Measurements from ENCODE around the gene MAGI1. TPM values are rescaled to one million over a fixed set of nuclear protein-coding genes. Genes with fewer than 3 reads are reported as not detected.

Gene MAGI1
- total RNA-seq, 1 donor: 13.0 TPM

DNA sequence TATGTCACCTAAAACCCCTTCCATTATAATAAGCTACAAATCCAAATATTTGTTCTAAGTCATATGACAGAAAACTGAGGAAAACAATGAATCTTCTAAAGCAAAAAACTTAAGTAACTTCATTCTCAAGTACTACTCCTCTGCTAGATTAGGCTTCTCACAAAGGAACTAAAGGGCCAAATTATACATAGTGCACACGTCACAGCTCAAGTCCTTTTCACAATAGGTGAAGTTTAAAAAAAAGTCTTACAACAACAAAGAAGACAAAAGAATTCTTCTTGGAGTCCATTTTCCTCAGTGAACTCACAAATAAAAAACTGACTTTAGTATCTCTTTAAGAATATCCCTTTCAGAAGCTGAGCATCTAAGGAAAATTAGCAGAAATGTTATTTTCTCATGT lies 479.9 kb downstream of the MAGI1 start:
- H3K4me3 ChIP-seq (ENCODE audit: low read depth, low read length): no peak overlapping the region
- TF ChIP-seq, protein P1, sequence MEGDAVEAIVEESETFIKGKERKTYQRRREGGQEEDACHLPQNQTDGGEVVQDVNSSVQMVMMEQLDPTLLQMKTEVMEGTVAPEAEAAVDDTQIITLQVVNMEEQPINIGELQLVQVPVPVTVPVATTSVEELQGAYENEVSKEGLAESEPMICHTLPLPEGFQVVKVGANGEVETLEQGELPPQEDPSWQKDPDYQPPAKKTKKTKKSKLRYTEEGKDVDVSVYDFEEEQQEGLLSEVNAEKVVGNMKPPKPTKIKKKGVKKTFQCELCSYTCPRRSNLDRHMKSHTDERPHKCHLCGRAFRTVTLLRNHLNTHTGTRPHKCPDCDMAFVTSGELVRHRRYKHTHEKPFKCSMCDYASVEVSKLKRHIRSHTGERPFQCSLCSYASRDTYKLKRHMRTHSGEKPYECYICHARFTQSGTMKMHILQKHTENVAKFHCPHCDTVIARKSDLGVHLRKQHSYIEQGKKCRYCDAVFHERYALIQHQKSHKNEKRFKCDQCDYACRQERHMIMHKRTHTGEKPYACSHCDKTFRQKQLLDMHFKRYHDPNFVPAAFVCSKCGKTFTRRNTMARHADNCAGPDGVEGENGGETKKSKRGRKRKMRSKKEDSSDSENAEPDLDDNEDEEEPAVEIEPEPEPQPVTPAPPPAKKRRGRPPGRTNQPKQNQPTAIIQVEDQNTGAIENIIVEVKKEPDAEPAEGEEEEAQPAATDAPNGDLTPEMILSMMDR (IDR thresholded peaks at IDR 0.05; ENCODE audit: insufficient read depth, low read length): no peak
- DNase-seq (ENCODE audit: low read depth): no peak

DNA sequence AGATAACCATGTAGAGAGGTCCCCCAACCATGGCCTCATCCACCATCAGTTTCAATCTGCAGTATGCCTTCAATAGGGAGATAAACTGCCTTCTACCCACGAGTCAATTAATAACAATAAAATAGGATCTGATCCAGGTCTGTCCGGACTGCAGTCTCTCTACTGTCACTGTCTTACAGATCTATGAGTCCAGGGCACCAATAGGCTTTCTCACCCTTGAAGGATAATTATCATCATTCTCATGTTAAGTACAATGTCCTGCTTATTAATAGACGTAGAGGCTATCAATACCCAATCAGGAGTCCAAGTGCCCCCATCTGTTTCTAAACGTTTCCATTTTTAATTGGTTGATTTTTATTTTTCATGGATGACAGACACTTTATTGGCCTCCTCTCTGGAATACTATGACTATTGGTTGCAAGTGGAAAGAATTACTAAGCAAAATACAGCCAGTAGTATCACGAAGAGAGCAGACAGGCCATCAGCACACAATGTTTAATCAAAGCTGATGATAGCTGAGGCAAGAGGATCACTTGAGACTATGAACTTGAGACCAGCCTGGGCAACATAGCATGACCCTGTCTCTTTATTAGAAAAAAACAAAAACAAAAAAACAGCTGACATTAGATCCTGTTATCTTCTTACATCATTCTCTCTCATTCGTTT lies 480.7 kb downstream of the MAGI1 start:
- no peak overlapping the region for H3K4me3 ChIP-seq (ENCODE audit: low read depth, low read length)
- no peak for DNase-seq (ENCODE audit: low read depth)
- TF ChIP-seq, protein P1 (IDR thresholded peaks at IDR 0.05; ENCODE audit: insufficient read depth, low read length): no peak

DNA sequence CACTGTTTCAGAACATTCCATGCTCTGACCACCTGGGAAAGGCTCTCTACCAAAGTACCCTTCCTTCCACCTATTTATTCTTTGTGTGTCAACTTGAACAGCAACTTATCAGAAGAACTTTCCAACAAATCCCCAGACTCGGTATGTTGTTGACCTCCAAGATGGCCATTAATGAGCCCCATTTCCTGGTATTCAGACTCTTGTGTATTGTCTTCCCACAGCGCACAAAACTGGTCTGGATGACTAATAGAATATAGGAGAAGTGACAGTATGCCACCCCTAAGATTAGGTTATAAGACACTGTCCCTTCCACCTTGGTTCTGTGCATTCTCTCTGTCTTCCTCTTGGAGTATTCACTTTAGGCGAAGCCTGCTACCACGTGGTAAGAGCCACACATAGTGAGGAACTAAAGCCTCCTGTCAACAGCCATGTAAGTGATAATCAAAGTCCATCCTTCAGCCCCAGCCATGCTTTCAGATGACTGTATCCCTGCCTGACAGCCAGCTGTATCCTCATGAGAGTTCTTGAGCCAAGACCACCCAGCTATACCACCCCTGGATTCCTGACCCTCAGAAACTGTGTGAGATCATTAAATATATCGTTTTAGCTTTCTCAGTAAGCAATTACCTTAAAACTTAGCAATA lies 481.7 kb downstream of the MAGI1 start:
- H3K4me3 ChIP-seq (ENCODE audit: low read depth, low read length): no peak overlapping the region
- TF ChIP-seq, protein P1 (IDR thresholded peaks at IDR 0.05; ENCODE audit: insufficient read depth, low read length): no peak
- no peak for DNase-seq (ENCODE audit: low read depth)

DNA sequence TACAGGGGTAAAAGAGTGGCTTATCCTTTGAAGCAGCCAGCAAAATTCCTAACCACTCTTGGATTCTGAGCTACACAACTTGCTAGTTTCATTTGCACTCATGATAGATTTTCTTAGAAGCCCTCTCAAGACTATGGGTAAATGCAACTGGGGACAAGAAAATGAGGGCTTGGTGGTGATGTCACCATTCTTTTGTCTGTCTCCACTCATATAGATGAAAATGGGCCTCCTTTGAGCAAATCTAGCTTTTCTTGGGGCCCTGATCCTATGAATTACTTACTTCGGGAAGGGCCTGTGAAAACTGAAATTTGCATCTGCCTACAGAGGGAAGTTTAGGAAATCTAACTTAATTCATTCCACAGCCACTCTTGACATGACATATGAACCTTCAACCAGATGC lies 486.3 kb downstream of the MAGI1 start:
- no peak for DNase-seq (ENCODE audit: low read depth)
- no peak overlapping the region for H3K4me3 ChIP-seq (ENCODE audit: low read depth, low read length)
- TF ChIP-seq, protein P1 (IDR thresholded peaks at IDR 0.05; ENCODE audit: insufficient read depth, low read length): no peak

DNA sequence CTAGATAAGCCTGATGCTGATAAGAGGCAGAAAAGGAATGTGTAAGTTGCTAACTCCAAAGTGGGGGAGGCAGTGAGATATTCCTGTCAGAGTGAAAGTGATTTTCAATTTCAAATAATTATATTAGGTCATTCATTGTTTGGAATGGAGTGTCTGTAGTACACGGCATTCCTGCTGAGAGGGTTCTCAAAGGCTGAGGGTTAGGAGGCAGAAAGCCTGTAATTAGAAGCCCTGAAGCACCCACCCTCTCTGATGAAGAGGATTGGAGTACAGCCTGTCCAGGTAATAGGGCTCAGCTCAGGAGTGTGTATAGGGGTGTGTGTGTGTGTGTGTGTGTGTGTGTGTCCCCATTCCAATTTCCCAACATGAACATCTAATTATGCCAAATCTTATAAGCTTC lies 486.8 kb downstream of the MAGI1 start:
- TF ChIP-seq, protein P1 (IDR thresholded peaks at IDR 0.05; ENCODE audit: insufficient read depth, low read length): no peak
- no peak for DNase-seq (ENCODE audit: low read depth)
- no peak overlapping the region for H3K4me3 ChIP-seq (ENCODE audit: low read depth, low read length)

DNA sequence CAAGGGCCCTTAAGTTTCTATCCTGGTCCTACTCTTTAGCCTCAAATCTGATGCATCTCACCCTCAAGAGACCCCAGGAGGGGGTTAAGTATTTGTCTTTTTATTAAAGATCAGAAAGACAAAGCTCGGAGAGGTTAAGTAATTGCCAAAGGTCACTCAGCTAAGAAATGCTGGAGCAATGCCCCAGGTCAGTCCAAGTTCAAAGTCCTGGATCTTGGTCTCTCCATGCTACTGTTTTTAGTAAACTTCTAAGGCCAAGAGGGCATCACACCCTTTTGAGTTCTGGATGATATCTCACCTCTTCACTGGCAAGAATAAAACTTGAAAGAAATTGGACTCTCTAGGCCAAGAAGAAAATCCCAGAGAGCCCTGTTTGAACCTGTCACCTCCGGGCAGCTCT lies 488.6 kb downstream of the MAGI1 start:
- no peak overlapping the region for H3K4me3 ChIP-seq (ENCODE audit: low read depth, low read length)
- TF ChIP-seq, protein P1 (IDR thresholded peaks at IDR 0.05; ENCODE audit: insufficient read depth, low read length): no peak
- DNase-seq (ENCODE audit: low read depth): no peak
